Cardiac muscle cell (in vitro differentiated cells and primary cell): ENCODE measurements around the gene MOV10L1. TPM values are rescaled to one million over a fixed set of nuclear protein-coding genes. Genes with fewer than 3 reads are reported as not detected.

Experiments used
- DNase-seq, 2 donors: peaks; one replicate each; pipeline versions ENCODE4 v3.0.0 to v3.0.0-alpha.2; 2010 to 2017; ENCODE audit warnings: low read depth in 1 of 2, low spot score in 1 of 2
- H3K27ac ChIP-seq: fragments of 200-600 bp; sonication (generic); 2 replicates; pipeline ENCODE4 v1.5.1; 2016
- H3K27me3 ChIP-seq: fragments of 200-600 bp; sonication (generic); 2 replicates; pipeline ENCODE4 v1.6.0; 2016; ENCODE audit warnings: control low read depth
- H3K36me3 ChIP-seq: fragments of 200-600 bp; sonication (generic); 2 replicates; pipeline ENCODE4 v1.5.1; 2016; ENCODE audit warnings: control low read depth
- H3K4me1 ChIP-seq: fragments of 200-600 bp; sonication (generic); 2 replicates; pipeline ENCODE4 v1.8.1; 2017; ENCODE audit warnings: low read depth, mild to moderate bottlenecking, mixed run types
- H3K4me3 ChIP-seq: fragments of 200-600 bp; sonication (generic); 2 replicates; pipeline ENCODE4 v1.5.1; 2016; ENCODE audit warnings: mild to moderate bottlenecking
- H3K9me3 ChIP-seq: fragments of 200-600 bp; sonication (generic); 2 replicates; pipeline ENCODE4 v1.5.1; 2017; ENCODE audit warnings: low read depth, mild to moderate bottlenecking, control low read depth
- CTCF ChIP-seq: IDR thresholded peaks from 2 replicates; pipeline ENCODE4 v1.5.1; 2012; ENCODE audit warnings: low read depth, mild to moderate bottlenecking, low read length
- polyA plus RNA-seq: library from polyadenylated mRNA; unstranded; fragments of >200 nt; fragmentation: Nextera tagmentation; extraction: Ambion mirVana; gene quantifications from 2 replicates; pipeline ENCODE4 v1.2.1, GENCODE V29; 2016
- total RNA-seq: library from RNA; depleted of rRNA; stranded (reverse); fragments of >200 nt; gene quantifications from 2 replicates; pipeline ENCODE4 v1.2.3, GENCODE V29; 2016

Gene MOV10L1
- total and polyA plus RNA-seq, 2 experiments from 2014 or later: 1.1 TPM; not detected in 1

GRCh38 chr22:50121202-50121740 lies 31.5 kb downstream of the MOV10L1 start:
- no peak overlapping the region for H3K4me3 ChIP-seq
- no peaks in the 10 kb centered on the region for H3K9me3 ChIP-seq
- no peak for DNase-seq
- TF ChIP-seq CTCF: no peak
- H3K27ac ChIP-seq: no peak overlapping the region
- H3K27me3 ChIP-seq: no peaks in the 10 kb centered on the region
- H3K36me3 ChIP-seq: no peaks in the 10 kb centered on the region
- peaks cover 18% of the 10 kb centered on the region for H3K4me1 ChIP-seq

GRCh38 chr22:50123119-50123518 lies 33.3 kb downstream of the MOV10L1 start:
- TF ChIP-seq CTCF: no peak
- DNase-seq: no peak
- H3K9me3 ChIP-seq: no peaks in the 10 kb centered on the region
- H3K4me1 ChIP-seq: peaks cover 17% of the 10 kb centered on the region
- H3K36me3 ChIP-seq: no peaks in the 10 kb centered on the region
- H3K27ac ChIP-seq: no peak overlapping the region
- no peaks in the 10 kb centered on the region for H3K27me3 ChIP-seq
- no peak overlapping the region for H3K4me3 ChIP-seq

DNA sequence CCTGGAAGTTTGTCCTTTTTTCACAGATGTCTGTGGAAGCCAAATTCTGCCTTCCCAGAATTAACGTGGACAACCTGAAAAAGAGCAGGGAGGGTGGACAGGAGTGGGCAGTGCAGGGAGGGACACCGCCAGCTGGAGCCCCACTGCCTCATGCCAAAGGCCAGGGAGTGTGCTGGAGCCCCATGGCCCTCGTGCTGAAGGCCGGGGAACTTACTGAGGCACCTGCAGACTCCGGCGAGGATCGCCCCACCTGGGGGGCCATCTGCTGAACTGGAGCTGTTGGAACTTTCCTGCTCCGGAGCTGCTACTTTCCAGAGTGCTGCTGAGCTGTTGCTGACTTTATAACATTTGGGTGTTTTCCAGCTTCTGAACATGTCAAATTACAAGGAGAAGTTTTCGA lies 35.2 kb downstream of the MOV10L1 start:
- no peak overlapping the region for H3K4me3 ChIP-seq
- no peak overlapping the region for H3K27ac ChIP-seq
- H3K9me3 ChIP-seq: no peaks in the 10 kb centered on the region
- no peak for DNase-seq
- H3K4me1 ChIP-seq: peaks cover 3% of the 10 kb centered on the region
- no peak for TF ChIP-seq CTCF
- H3K36me3 ChIP-seq: no peaks in the 10 kb centered on the region
- H3K27me3 ChIP-seq: no peaks in the 10 kb centered on the region

GRCh38 chr22:50129121-50129736 lies 39.4 kb downstream of the MOV10L1 start:
- Histone ChIP-seq H3K9me3 (no peaks in the 10 kb centered on the region), H3K27me3 (no peaks in the 10 kb centered on the region), H3K4me1 (no peaks in the 10 kb centered on the region), H3K27ac (no peak overlapping the region), H3K36me3 (no peaks in the 10 kb centered on the region), H3K4me3 (no peak overlapping the region)
- TF ChIP-seq CTCF: no peak
- DNase-seq: no peak

- Histone ChIP-seq H3K36me3 (no peaks in the 10 kb centered on the region), H3K4me1 (peaks cover 5% of the 10 kb centered on the region), H3K27ac (no peak overlapping the region), H3K9me3 (no peaks in the 10 kb centered on the region), H3K4me3 (no peak overlapping the region), H3K27me3 (no peaks in the 10 kb centered on the region)
- no peak for TF ChIP-seq CTCF
- no peak for DNase-seq
Observed at GRCh38 chr22:50131894-50132293, 42.1 kb downstream of the MOV10L1 start.
